ENCODE measurements around the gene NLGN4X. TPM values are rescaled to one million over a fixed set of nuclear protein-coding genes. Genes with fewer than 3 reads are reported as not detected.

Gene NLGN4X
- total RNA-seq, 1 donor from 2014 or later: 4.2 TPM

DNA sequence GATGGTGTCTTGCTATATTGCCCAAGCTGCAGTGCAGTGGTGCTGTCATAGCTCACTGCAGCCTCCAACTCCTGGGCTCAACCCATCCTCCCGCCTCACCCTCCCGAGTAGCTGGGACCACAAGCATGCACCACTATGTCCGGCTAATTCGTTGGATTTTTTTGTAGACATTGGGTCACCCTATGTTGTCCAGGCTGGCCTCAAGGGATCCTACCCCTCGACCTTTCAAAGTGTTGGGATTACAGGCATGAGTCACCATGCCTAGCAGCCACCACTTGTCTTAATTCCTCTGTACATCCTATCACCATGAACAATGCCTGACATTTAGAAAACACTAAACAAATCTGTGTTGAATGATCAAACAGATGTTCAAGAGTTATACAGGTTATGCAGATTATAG lies 76.7 kb downstream of the NLGN4X start:
- intact Hi-C loops (cut with DNase I): no loop called here

DNA sequence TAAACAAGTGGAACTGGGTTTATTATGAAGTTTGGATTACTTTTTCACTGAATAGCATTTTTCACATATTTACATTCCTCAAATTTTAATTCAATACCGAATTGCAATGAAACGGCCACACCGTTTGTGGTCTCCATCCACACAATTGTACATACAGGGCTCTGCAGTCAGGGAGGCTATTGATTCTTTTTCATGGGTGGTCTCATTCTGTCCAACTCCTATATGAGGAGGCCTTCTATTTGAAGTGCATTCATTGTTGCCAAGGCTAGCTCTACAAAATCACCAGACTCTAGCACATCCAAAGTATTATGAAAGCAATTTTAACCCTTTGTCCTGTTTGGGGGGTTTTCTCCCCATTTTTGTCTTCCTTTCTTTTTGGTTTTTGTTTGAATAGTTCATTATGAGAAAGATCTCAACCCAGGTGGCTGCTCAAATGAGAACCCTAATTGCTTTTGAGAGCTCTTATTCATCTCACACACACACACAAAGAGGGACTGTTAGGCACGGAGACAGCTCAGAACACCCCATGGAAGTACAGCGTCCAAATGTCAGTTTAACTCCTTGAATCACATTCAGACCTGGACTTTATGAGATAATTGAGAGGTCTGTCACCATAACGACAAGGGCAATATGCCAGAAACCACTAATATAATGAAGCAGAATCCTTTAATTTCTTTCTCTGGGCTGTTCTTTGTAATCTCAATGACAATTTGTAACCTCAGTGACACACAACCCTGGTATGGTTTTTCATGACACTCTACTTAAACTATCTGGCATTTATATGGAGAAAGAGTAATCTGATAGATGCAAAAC lies 79.4 kb downstream of the NLGN4X start:
- H3K9me3 ChIP-seq: no peaks in the 10 kb centered on the region
- no peaks in the 10 kb centered on the region for H3K4me1 ChIP-seq
- DNase-seq (no peak), ATAC-seq (no peak)
- H3K27ac ChIP-seq: no peak overlapping the region
- TF ChIP-seq, protein P1, sequence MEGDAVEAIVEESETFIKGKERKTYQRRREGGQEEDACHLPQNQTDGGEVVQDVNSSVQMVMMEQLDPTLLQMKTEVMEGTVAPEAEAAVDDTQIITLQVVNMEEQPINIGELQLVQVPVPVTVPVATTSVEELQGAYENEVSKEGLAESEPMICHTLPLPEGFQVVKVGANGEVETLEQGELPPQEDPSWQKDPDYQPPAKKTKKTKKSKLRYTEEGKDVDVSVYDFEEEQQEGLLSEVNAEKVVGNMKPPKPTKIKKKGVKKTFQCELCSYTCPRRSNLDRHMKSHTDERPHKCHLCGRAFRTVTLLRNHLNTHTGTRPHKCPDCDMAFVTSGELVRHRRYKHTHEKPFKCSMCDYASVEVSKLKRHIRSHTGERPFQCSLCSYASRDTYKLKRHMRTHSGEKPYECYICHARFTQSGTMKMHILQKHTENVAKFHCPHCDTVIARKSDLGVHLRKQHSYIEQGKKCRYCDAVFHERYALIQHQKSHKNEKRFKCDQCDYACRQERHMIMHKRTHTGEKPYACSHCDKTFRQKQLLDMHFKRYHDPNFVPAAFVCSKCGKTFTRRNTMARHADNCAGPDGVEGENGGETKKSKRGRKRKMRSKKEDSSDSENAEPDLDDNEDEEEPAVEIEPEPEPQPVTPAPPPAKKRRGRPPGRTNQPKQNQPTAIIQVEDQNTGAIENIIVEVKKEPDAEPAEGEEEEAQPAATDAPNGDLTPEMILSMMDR (IDR thresholded peaks at IDR 0.05): no peak
- intact Hi-C loops (cut with DNase I): no loop called here
- no peaks in the 10 kb centered on the region for H3K36me3 ChIP-seq
- H3K27me3 ChIP-seq: no peaks in the 10 kb centered on the region
- H3K4me3 ChIP-seq: no peak overlapping the region

More for the DNA sequence above, 76.7 kb downstream of the NLGN4X start:
- ATAC-seq (no peak), DNase-seq (no peak)
- Histone ChIP-seq H3K27ac (no peak overlapping the region), H3K9me3 (no peaks in the 10 kb centered on the region), H3K4me3 (no peak overlapping the region), H3K4me1 (no peaks in the 10 kb centered on the region), H3K36me3 (no peaks in the 10 kb centered on the region), H3K27me3 (no peaks in the 10 kb centered on the region)
- TF ChIP-seq, protein P1 (IDR thresholded peaks at IDR 0.05): no peak

DNA sequence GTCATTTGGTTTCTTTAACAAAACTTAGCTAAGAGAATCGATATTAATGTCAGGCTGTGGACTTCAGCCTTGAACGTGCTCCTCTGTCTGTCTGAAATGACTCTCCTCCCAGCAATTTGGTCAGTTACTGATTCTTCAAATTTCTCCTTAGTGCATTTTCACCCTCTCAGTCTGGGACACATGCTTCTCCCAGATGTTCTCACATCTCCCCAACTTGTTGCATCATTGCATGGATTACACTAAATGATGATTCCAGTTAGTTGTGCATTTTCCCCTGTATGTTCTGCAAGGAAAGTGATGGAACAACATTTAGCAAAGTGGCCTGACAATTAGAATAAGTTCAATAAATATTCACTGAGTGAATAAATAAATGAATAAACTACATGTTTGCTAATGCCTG lies 94.4 kb downstream of the NLGN4X start:
- TF ChIP-seq, protein P1 (IDR thresholded peaks at IDR 0.05): no peak
- ATAC-seq: no peak
- Histone ChIP-seq H3K36me3 (no peaks in the 10 kb centered on the region), H3K4me3 (no peak overlapping the region), H3K9me3 (no peaks in the 10 kb centered on the region), H3K27me3 (no peaks in the 10 kb centered on the region), H3K27ac (no peak overlapping the region), H3K4me1 (no peaks in the 10 kb centered on the region)
- intact Hi-C loops (cut with DNase I): no loop called here
- no peak for DNase-seq

DNA sequence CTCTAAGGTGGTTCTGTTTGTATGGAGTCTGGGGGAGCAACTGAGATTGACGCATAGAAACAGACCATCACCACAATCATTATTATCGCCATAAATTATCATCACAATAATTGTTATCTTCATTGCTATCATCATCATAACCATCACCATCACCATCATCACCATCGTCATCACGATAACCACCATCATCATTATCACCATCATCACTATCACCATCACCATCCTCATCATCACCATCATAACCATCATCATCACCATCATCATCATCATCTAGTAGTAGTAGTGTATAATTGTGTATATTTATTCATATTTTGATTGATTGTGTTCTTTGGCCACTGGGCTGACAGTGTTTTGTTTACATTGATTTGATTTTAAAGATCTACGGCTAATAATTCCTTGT lies 95.7 kb downstream of the NLGN4X start:
- Histone ChIP-seq H3K27ac (no peak overlapping the region), H3K27me3 (no peaks in the 10 kb centered on the region), H3K4me3 (no peak overlapping the region), H3K4me1 (no peaks in the 10 kb centered on the region), H3K36me3 (no peaks in the 10 kb centered on the region), H3K9me3 (no peaks in the 10 kb centered on the region)
- no peak for ATAC-seq
- intact Hi-C loops (cut with DNase I): no loop called here
- no peak for DNase-seq
- TF ChIP-seq, protein P1 (IDR thresholded peaks at IDR 0.05): no peak

DNA sequence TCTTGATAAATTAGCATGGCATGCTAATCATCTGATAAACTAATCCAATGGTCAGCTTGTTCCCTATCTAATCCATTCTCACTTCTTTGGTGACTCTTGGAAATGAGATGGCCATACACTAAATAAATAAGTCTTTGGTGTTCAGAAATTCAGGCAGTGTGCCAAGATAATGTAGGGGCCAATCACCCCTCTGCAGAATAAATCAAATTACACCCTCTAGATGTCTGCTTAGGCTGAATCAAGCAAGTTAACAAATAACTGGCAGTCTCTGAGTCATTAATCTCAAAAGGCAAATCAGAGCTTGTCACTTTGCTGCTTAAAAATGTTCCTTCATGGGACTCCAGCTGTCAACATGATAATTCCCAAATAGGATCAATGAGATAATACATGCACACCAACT lies 97.4 kb downstream of the NLGN4X start:
- intact Hi-C loops (cut with DNase I): no loop called here
- TF ChIP-seq, protein P1 (IDR thresholded peaks at IDR 0.05): no peak
- H3K27me3 ChIP-seq: no peaks in the 10 kb centered on the region

More for the DNA sequence above, 97.4 kb downstream of the NLGN4X start:
- ATAC-seq (no peak), DNase-seq (no peak)
- Histone ChIP-seq H3K4me1 (no peaks in the 10 kb centered on the region), H3K4me3 (no peak overlapping the region), H3K9me3 (no peaks in the 10 kb centered on the region), H3K27ac (no peak overlapping the region), H3K36me3 (no peaks in the 10 kb centered on the region)
